ENCODE measurements around the gene ADGRB2. TPM values are rescaled to one million over a fixed set of nuclear protein-coding genes. Genes with fewer than 3 reads are reported as not detected.

ADGRB2 gene
- total RNA-seq, 1 experiment from 2014 or later: 10.9 TPM

DNA sequence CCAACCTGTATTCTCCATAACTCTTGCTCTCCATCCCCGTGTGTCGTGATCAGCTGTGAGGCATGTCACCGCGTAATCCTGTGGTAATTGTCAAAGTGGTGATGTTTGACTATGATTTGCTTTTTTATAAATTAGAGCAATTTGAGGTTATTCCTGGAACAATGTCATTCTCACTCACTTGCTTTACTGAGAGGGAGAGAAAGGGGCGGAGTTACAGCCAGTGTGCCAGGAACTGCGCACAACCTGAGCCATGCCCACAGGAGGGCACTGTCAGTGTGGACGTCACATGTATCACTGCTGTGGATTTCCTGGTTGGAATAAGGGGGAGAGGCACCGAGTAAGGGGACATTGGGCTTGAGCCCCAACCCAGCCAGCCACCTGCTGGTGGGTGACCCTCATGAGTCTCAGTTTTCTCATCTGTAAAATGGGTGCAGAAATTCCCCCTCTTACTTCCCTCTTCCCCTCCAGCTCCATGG lies 6.9 kb downstream of the ADGRB2 start:
- peaks cover 6% of the 10 kb centered on the region; the same call in 1 of the 2 replicates for H3K4me1 ChIP-seq (ENCODE audit: insufficient read depth, low read length)
- peaks cover 37 to 47% of the 10 kb centered on the region in 2 experiments for H3K4me1 Mint-ChIP-seq
- no peak overlapping the region for H3T11ph ChIP-seq (ENCODE audit: low read length)
- H3K4me3 Mint-ChIP-seq: no peak overlapping the region; a peak in 1 of 5 replicates
- no peak overlapping the region for H3K4ac ChIP-seq (ENCODE audit: low read depth, low read length)
- H3K27ac Mint-ChIP-seq: no peak overlapping the region
- no peaks in the 10 kb centered on the region for H3K23me2 ChIP-seq (ENCODE audit: insufficient read length, low read depth, low read length, poor library complexity, severe bottlenecking)
- no peaks in the 10 kb centered on the region for H3K79me2 ChIP-seq (ENCODE audit: insufficient read depth, low read length)
- H3K18ac ChIP-seq (ENCODE audit: insufficient read length, low read depth, low read length): no peak overlapping the region
- no peaks in the 10 kb centered on the region for H3K9me3 ChIP-seq (ENCODE audit: control insufficient read depth, low read depth, low read length)
- no peak overlapping the region for H4K91ac ChIP-seq (ENCODE audit: insufficient read length, low read depth, low read length)
- H4K8ac ChIP-seq (replicated peaks; ENCODE audit: insufficient read length, low read depth, low read length): no peak overlapping the region
- peaks cover 2% of the 10 kb centered on the region; the same call in 1 of the 2 replicates for H3K27me3 ChIP-seq (ENCODE audit: insufficient read depth, low read length)
- TF ChIP-seq, protein P1, sequence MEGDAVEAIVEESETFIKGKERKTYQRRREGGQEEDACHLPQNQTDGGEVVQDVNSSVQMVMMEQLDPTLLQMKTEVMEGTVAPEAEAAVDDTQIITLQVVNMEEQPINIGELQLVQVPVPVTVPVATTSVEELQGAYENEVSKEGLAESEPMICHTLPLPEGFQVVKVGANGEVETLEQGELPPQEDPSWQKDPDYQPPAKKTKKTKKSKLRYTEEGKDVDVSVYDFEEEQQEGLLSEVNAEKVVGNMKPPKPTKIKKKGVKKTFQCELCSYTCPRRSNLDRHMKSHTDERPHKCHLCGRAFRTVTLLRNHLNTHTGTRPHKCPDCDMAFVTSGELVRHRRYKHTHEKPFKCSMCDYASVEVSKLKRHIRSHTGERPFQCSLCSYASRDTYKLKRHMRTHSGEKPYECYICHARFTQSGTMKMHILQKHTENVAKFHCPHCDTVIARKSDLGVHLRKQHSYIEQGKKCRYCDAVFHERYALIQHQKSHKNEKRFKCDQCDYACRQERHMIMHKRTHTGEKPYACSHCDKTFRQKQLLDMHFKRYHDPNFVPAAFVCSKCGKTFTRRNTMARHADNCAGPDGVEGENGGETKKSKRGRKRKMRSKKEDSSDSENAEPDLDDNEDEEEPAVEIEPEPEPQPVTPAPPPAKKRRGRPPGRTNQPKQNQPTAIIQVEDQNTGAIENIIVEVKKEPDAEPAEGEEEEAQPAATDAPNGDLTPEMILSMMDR (conservative IDR thresholded peaks at IDR 0.05): 0 out of 3 replicates have a peak, but pooled peaks have one; percentile 16
- H2BK15ac ChIP-seq (ENCODE audit: low read depth, low read length): no peak overlapping the region
- no peaks in the 10 kb centered on the region for H3K79me1 ChIP-seq (ENCODE audit: insufficient read depth, low read depth, low read length, poor library complexity, severe bottlenecking)
- no peak overlapping the region for H3K4me2 ChIP-seq (ENCODE audit: insufficient read depth, insufficient read length, low read length)
- H3K27me3 Mint-ChIP-seq (ENCODE audit: low read depth): peaks cover 10% of the 10 kb centered on the region
- H2BK12ac ChIP-seq (ENCODE audit: insufficient read length, low read depth, low read length): no peak overlapping the region
- no peak overlapping the region for H3K14ac ChIP-seq (ENCODE audit: insufficient read depth, low read length)
- no peak overlapping the region for H2BK5ac ChIP-seq (ENCODE audit: insufficient read length, low read length)
- no peak overlapping the region for H3K23ac ChIP-seq (ENCODE audit: insufficient read length, low read depth, low read length)
- no peak overlapping the region for H4K5ac ChIP-seq (ENCODE audit: insufficient read length, low read depth, low read length)
- H3K9ac ChIP-seq (ENCODE audit: extremely low read depth, insufficient read length, low read length): no peak overlapping the region
- H3K27ac ChIP-seq (ENCODE audit: insufficient read length, low read depth, low read length): no peak overlapping the region
- WGBS (ENCODE audit: extremely low coverage, insufficient read length, low lambda C conversion rate): no CpG with 5 or more reads among the region's 8 CpGs
- DNase-seq: no peak
- no peak overlapping the region for H2BK20ac ChIP-seq (ENCODE audit: low read depth, low read length, poor library complexity, severe bottlenecking)
- no peak overlapping the region for H3K56ac ChIP-seq (ENCODE audit: insufficient read length, low read depth, low read length)
- no peak overlapping the region for H2AFZ ChIP-seq (ENCODE audit: low read length)
- no peaks in the 10 kb centered on the region for H3K36me3 Mint-ChIP-seq (ENCODE audit: insufficient read depth in 1 of 3, low read depth in 3 of 3)
- no peak overlapping the region for H2AK5ac ChIP-seq (ENCODE audit: insufficient read length, low read length)
- no peaks in the 10 kb centered on the region for H3K9me3 Mint-ChIP-seq
- no peaks in the 10 kb centered on the region for H4K20me1 ChIP-seq (ENCODE audit: control insufficient read depth, insufficient read depth, insufficient read length)
- no peak overlapping the region for H2BK120ac ChIP-seq (ENCODE audit: low read depth, low read length, poor library complexity, severe bottlenecking)
